Measurements from ENCODE around the gene SARDH.

DNA sequence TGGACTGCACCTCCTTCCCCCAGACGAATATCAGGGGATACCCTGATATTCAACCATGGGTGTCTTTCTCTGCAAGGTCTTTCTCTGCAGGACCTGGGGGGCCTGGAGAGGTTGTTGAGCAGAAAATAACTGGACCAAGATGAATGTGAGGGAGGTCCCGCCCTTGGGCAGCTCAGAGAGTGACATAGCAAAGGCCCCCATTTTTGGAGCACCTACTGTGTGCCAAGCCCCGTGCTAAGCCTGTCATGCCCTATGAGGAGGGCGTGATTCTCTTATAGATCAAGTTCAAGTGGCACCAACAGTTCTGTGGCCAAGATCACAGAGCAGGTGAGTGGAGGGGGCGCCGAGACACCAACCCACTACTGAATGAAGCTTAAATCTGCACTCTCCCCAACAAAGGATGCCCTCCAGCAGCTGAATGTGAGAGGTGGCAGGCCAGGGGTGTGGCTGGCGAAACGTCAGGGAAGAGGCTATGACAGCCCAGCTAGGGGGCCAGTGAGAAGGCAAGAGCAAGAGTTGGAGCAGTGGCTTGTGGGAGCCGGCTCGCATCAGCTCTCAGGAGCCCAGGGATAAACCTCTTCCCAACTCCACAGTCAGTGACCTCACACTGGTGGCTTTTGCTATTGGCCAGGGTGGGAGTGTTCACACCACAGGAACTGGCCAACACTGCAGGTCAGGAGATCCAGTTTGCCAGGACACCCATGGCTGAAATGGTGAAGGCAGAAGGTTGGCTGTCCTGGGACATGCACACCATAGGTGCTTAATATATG, 5.3 kb downstream of the SARDH start:
- TF ChIP-seq, protein P1, sequence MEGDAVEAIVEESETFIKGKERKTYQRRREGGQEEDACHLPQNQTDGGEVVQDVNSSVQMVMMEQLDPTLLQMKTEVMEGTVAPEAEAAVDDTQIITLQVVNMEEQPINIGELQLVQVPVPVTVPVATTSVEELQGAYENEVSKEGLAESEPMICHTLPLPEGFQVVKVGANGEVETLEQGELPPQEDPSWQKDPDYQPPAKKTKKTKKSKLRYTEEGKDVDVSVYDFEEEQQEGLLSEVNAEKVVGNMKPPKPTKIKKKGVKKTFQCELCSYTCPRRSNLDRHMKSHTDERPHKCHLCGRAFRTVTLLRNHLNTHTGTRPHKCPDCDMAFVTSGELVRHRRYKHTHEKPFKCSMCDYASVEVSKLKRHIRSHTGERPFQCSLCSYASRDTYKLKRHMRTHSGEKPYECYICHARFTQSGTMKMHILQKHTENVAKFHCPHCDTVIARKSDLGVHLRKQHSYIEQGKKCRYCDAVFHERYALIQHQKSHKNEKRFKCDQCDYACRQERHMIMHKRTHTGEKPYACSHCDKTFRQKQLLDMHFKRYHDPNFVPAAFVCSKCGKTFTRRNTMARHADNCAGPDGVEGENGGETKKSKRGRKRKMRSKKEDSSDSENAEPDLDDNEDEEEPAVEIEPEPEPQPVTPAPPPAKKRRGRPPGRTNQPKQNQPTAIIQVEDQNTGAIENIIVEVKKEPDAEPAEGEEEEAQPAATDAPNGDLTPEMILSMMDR (IDR thresholded peaks at IDR 0.05 in 4 of 5, conservative IDR thresholded peaks at IDR 0.05 in 1 of 5) = no peak
- no peak for TF ChIP-seq POLR2A (IDR thresholded peaks at IDR 0.05)
